Duodenal mucosa (tissue), 2 donors: ENCODE measurements around the gene MAVS.
"Not testable (repeated sequence)": the region's sequence is repeated elsewhere in the genome, so short reads cannot be mapped to it uniquely, and the experiment has no call there.

Experiments used
- H3K27ac ChIP-seq: one replicate; pipeline ENCODE4 v1.7.0; 2013; ENCODE audit warnings: low read depth, low read length
- H3K27me3 ChIP-seq, 2 donors: one replicate each; pipeline ENCODE4 v1.7.0; 2013; ENCODE audit warnings: low read length in 2 of 2, control low read depth in 1 of 2; ENCODE audit not compliant: insufficient read depth in 2 of 2, control insufficient read depth in 1 of 2
- H3K36me3 ChIP-seq, 2 donors: one replicate each; pipeline ENCODE4 v1.7.0; 2013; ENCODE audit warnings: low read length in 2 of 2, control low read depth in 1 of 2; ENCODE audit not compliant: insufficient read depth in 2 of 2, control insufficient read depth in 1 of 2
- H3K4me1 ChIP-seq, 2 donors: one replicate each; pipeline ENCODE4 v1.7.0; 2013; ENCODE audit warnings: low read length in 2 of 2, control low read depth in 1 of 2; ENCODE audit not compliant: insufficient read depth in 2 of 2, control insufficient read depth in 1 of 2
- H3K4me3 ChIP-seq, 2 donors: one replicate each; pipeline ENCODE4 v1.7.0; 2013; ENCODE audit warnings: low read length in 2 of 2, low read depth in 1 of 2
- H3K9ac ChIP-seq, 2 donors: one replicate each; pipeline ENCODE4 v1.7.0; 2013; ENCODE audit warnings: low read length in 2 of 2, low read depth in 1 of 2
- H3K9me3 ChIP-seq, 2 donors: one replicate each; pipeline ENCODE4 v1.7.0; 2013; ENCODE audit warnings: low read length in 2 of 2, control low read depth in 1 of 2; ENCODE audit not compliant: control insufficient read depth in 1 of 2

The MAVS gene

DNA sequence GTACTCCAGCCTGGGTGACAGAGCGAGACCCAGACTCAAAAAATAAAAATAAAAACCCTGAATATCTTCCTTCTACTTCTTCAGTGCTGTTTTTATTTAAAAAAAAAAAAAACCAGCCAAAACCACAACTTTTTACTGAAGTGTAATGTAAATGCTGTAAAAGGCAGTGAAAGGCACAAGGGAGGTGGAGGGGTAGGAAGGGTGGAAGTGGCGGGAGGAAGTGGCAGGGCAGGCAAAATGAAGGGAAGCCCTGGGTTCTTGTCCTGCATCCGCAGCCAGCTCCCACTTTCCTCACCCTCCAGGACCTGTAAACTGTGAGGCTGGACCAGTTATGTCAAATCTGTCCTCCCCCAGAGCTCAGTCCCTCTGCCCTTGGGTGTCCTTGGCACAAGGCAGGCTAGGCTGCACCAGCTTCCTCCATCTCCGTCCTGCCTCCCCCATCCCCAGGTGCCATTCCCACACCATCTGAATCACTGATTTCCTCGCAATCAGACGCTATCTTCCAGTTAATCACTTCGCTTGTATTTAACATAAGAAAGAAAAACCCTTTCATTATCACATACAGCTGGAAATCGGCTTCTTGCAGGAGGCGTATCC is 28.8 kb downstream of the MAVS start:
- H3K36me3 ChIP-seq, result peaks cover 17 to 43% of the 10 kb centered on the region in 2 donors
- no peaks in the 10 kb centered on the region for H3K9me3 ChIP-seq
- no peak overlapping the region for H3K4me3 ChIP-seq
- no peaks in the 10 kb centered on the region for H3K4me1 ChIP-seq
- no peak overlapping the region for H3K9ac ChIP-seq
- H3K27ac ChIP-seq, result no peak overlapping the region
- no peaks in the 10 kb centered on the region for H3K27me3 ChIP-seq

DNA sequence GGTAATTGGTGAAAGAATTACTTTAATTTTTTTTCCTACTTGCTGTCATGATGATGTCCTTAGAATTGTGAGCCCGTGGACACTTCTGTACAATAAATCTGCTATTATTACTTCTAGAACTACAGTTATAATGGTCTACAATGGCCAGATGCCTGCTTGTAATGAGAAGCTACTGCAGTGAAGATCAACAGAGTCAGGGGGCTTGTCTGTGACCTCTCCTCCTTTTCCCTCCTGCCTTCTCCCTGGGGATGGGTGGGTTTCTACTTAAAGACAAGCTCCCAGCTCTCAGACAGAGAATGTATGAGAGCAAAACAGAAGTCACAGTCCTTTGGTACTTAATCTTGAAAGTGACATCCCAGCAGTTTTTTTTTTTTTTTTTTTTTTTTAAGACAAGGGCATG is 29.4 kb downstream of the MAVS start:
- peaks cover 17 to 42% of the 10 kb centered on the region in 2 donors for H3K36me3 ChIP-seq
- no peaks in the 10 kb centered on the region for H3K9me3 ChIP-seq
- no peaks in the 10 kb centered on the region for H3K4me1 ChIP-seq
- H3K27ac ChIP-seq, result no peak overlapping the region
- no peak overlapping the region for H3K4me3 ChIP-seq
- no peak overlapping the region for H3K9ac ChIP-seq
- H3K27me3 ChIP-seq, result no peaks in the 10 kb centered on the region

DNA sequence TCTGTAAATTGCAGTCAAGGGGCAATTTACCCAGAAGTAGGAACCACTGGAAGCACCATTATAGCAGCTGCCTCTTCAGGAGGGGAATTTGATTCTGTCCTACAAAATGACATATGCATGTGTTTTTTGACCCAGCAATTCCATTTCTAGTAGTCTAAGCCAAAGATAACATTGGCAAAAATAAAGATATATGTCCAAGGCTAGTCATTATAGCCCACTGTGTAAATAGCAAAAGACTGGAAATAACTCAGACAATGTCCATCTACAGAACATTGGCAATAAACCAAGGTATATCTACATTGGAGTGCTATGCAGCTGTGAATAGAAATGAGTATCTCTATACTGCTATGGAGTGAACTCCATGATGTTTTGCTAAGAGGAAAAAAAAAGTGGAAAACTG is 30.0 kb downstream of the MAVS start:
- Histone ChIP-seq H3K4me3 (no peak overlapping the region), H3K27ac (no peak overlapping the region), H3K4me1 (no peaks in the 10 kb centered on the region), H3K36me3 (peaks cover 17 to 35% of the 10 kb centered on the region in 2 donors), H3K9ac (no peak overlapping the region), H3K9me3 (no peaks in the 10 kb centered on the region), H3K27me3 (no peaks in the 10 kb centered on the region)

DNA sequence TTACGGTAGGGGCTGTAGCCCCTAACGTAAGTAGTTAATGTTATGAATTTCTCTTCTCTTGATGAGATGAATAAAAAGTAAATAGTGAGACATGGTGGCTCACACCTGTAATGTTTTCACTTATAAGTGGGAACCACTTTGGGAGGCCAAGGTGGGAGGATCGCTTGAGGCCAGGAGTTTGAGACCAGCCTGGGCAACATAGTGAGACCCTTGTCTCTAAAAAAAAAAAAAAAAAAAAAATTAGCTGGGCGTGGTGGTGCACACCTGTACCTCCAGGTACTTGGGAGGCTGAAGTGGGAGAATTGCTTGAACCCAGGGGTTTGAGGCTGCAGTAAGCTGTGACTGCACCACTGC is 32.3 kb downstream of the MAVS start:
- not testable (repeated sequence) for H3K4me1 ChIP-seq, H3K27me3 ChIP-seq, H3K27ac ChIP-seq, H3K9me3 ChIP-seq, H3K4me3 ChIP-seq, H3K9ac ChIP-seq
- peaks cover under 1 to 15% of the 10 kb centered on the region in 2 donors for H3K36me3 ChIP-seq

DNA sequence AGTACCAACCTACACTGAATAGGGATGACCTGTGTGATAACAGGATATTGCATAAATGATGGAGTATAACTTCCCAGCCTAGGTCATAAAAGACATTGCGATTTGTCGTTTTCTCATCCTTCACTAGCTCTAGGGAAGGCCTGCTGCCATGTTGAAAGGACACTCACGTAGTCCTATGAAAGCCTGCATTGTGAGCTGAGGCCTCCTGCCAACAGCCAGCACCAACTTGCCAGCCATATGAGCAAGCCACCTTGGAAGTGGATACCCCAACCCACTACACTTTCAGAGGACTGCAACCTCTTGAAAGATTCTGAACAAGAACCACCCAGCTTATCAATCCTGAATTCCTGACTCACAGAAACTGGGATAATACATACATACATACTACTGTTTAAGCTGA is 39.1 kb downstream of the MAVS start:
- H3K27ac ChIP-seq, result no peak overlapping the region

DNA sequence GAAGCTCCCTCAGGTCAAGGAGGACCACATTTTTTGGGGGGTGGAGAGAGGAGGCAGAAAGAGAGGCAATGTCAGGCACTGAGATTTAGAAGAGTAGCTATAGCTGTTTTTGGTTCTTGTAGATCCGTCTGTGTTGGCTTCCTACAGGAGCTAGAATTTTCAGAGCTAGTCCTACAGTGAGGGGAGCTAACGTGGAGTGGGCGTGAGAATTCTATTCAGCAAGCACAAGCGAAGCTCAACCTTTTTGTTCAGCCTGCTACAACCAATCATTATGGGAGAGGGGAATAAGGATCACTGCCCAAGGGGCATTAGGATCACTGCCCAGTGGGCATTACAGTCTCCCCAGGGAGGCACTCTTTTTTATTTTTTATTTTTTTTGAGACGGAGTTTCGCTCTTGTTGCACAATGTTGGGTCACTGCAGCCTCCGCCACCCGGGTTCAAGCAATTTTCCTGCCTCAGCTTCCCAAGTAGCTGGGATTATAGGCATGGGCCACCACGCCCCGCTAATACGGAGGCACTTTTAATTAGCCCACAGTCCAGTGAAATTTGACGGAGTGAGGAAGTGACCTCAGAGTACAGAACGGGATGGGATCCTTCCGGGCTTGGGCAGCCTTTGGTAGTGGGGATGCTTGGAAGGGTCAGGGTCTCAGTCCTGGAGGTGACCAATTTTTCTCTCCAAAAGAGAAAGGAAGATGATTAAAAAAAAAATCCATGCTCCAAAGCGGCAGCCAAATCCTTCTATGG is 41.4 kb downstream of the MAVS start:
- Histone ChIP-seq H3K27me3 (no peaks in the 10 kb centered on the region), H3K36me3 (peaks cover 0 to 4% of the 10 kb centered on the region in 2 donors), H3K27ac (peak overlapping the region; percentile 96), H3K4me3 (peak overlapping the region; percentile 83 to 89), H3K9me3 (no peaks in the 10 kb centered on the region), H3K4me1 (peaks cover 28 to 31% of the 10 kb centered on the region in 2 donors), H3K9ac (peak overlapping the region; percentile 92 to 95)

More for the DNA sequence above, 39.1 kb downstream of the MAVS start:
- no peaks in the 10 kb centered on the region for H3K36me3 ChIP-seq
- H3K4me3 ChIP-seq, result no peak overlapping the region
- peaks cover 13 to 17% of the 10 kb centered on the region in 2 donors for H3K4me1 ChIP-seq
- H3K27me3 ChIP-seq, result no peaks in the 10 kb centered on the region
- H3K9ac ChIP-seq, result no peak overlapping the region
- H3K9me3 ChIP-seq, result no peaks in the 10 kb centered on the region

DNA sequence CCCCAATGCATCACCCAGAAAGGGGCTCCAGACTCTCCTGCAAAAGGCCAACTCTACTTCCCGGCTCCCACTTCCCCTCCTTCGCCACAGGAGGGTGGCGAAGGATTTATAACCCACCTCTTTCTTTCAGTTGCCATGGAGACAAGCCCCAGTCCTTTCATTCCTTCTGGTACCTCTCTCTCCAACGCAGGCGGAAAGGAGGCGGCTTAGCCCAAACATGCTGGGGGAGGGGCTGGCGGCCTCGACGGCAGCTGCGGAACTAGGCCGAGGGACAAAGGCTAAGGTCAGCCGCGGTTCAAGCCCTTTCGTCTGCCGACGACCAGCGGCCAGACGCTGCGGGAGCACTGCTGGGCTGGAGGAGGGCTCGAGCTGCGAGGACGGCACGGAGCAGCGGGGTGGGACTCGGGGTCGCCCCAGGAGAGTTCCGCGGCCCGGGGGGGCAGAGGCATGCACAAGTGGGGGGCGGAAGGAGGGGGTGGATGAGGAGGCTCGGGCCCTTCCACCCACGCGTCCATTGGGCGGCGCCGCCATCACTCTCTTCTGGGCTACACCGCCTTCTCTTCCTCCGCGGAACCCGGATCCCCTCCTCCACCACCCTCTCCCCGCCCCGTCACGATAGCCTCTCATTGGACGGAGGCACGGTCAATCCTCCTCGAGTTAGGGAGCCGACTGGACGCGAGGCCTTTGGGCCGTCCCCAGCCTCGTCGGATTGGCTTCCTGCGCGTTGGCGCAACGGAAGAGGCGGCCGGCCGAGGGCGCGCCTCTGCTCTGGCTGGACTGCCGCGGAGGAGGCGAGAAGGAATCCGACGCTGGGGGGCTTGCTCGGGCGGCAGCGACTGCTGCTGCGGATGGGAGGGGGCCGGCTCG is 42.2 kb downstream of the MAVS start, which contains the start of gene PANK2:
Gene PANK2, plus strand, starts transcription at position 766 of the 867 bp plus-strand sequence.
- H3K27me3 ChIP-seq, result no peaks in the 10 kb centered on the region
- peak within 1 kb of the TSS; percentile 96 for H3K27ac ChIP-seq
- H3K4me3 ChIP-seq, result peak within 1 kb of the TSS; percentile 83 to 89
- H3K4me1 ChIP-seq, result peaks cover 34 to 37% of the 10 kb centered on the region in 2 donors
- peaks cover 0 to 4% of the 10 kb centered on the region in 2 donors for H3K36me3 ChIP-seq
- peak within 1 kb of the TSS; percentile 92 to 95 for H3K9ac ChIP-seq
- H3K9me3 ChIP-seq, result no peaks in the 10 kb centered on the region

DNA sequence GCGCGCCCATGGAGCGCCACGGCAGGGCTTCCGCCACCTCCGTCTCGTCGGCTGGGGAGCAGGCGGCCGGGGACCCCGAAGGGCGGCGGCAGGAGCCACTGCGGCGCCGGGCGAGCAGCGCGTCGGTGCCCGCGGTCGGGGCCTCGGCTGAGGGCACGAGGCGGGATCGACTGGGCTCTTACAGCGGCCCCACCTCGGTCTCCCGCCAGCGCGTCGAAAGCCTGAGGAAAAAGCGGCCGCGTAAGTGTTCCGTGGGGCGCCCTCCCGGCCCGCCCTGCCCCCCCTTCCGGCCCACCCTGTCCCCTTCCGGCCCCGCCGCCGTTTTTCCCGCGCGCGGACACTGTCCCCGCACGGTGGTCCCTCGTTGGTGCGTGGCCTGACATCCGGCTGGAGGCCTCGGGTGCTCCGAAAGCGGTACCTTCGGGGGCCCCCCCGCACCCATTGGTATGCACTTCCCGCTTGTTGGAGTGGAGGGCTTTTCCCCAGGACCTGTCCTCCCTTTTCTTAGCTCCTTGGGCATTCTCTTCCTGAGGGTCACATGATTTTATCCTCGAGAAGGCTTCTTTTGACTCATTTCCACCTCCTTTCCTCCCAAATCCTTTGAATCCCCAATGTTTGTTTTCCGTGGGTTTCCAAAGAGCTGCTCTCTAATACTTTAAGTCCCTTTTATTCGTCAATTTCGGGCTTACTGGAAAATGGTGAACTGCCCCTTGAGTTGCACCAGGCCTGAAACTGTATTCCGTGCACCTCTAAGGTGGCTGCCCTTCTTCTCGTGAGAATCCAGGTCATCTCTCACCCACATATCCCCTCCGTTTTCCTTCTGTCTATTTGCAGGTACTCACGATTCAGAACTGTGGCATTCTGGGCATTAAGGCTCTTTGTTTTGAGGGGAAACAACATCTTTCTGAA is 43.1 kb downstream of the MAVS start:
- H3K27ac ChIP-seq, result peak overlapping the region; percentile 96
- H3K9ac ChIP-seq, result peak overlapping the region; percentile 88 to 89
- peak overlapping the region; percentile 83 to 89 for H3K4me3 ChIP-seq
- peaks cover 0 to 5% of the 10 kb centered on the region in 2 donors for H3K36me3 ChIP-seq
- H3K27me3 ChIP-seq, result no peaks in the 10 kb centered on the region
- H3K4me1 ChIP-seq, result peaks cover 34 to 38% of the 10 kb centered on the region in 2 donors
- no peaks in the 10 kb centered on the region for H3K9me3 ChIP-seq

DNA sequence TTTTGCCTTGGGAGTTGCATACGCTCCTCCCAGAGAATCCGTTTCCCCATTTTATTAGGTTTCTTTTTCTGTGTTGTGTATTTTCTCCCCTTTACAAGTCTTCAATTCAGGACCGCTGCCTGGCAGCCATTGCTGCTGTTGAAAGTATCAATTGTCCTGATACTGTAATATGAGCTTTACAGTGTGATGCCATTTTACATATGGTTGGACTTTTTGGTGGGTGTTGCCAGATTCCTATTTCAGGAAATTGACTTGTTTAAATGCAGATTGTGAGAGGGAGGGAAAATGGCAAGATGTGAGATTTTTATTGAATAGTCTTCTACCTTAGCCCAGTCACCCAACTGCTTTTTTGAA is 43.7 kb downstream of the MAVS start:
- peak overlapping the region; percentile 63 to 89 for H3K9ac ChIP-seq
- H3K36me3 ChIP-seq, result peaks cover 0 to 6% of the 10 kb centered on the region in 2 donors

More for the DNA sequence above, 43.7 kb downstream of the MAVS start:
- H3K27ac ChIP-seq, result peak overlapping the region; percentile 96
- H3K4me1 ChIP-seq, result peaks cover 34 to 40% of the 10 kb centered on the region in 2 donors
- H3K27me3 ChIP-seq, result no peaks in the 10 kb centered on the region
- no peaks in the 10 kb centered on the region for H3K9me3 ChIP-seq
- H3K4me3 ChIP-seq, result peak overlapping the region; percentile 83 to 89
